Lower lobe of right lung (tissue), 2 donors: Measurements from ENCODE around the gene NDUFA11. TPM values are rescaled to one million over a fixed set of nuclear protein-coding genes. Genes with fewer than 3 reads are reported as not detected.

Source experiments
- ATAC-seq, 2 donors: fragments of 200-7000 bp; cut with Tn5 transposase; one replicate each; pipeline ENCODE4 v1.9.1; 2020 to 2022; ENCODE audit warnings: mild to moderate bottlenecking in 2 of 2, moderate library complexity in 2 of 2
- DNase-seq: peaks from one replicate; pipeline ENCODE4 v3.0.0-alpha.2; 2020
- H3K27ac ChIP-seq: fragments of 200-600 bp; one replicate; pipeline ENCODE4 v1.8.0; 2022
- H3K27me3 ChIP-seq: fragments of 200-600 bp; one replicate; pipeline ENCODE4 v1.8.0; 2022; ENCODE audit warnings: low read depth
- H3K36me3 ChIP-seq: fragments of 200-600 bp; one replicate; pipeline ENCODE4 v1.8.0; 2022; ENCODE audit warnings: mild to moderate bottlenecking
- H3K4me1 ChIP-seq: fragments of 200-600 bp; one replicate; pipeline ENCODE4 v1.8.0; 2022
- H3K4me3 ChIP-seq: fragments of 200-600 bp; one replicate; pipeline ENCODE4 v1.8.0; 2022; ENCODE audit warnings: mild to moderate bottlenecking
- H3K9me3 ChIP-seq: fragments of 200-600 bp; one replicate; pipeline ENCODE4 v1.8.0; 2022
- CTCF ChIP-seq: fragments of 200-600 bp; IDR thresholded peaks from one replicate; pipeline ENCODE4 v1.8.0; 2022; ENCODE audit warnings: antibody characterized with exemption, mild to moderate bottlenecking
- intact Hi-C: fragments of 100-400 bp; cut with DNase I; formaldehyde crosslinking; loops from one replicate; pipeline ENCODE4 v1.11.0; 2022
- total RNA-seq: library from RNA; stranded (reverse); fragmentation: NEBNext Ultra II Directional; extraction: Animal tissue kit (Norgen Biotek cat#: 25700); gene quantifications from one replicate; pipeline ENCODE4 v1.2.1, GENCODE V29; 2021
- donor health status: DM: no; HTN: yes; CAD: no; lungs with severe emphysema.

The NDUFA11 gene
- total RNA-seq, 1 donor from 2014 or later: 150 TPM

- no peak overlapping the region for H3K4me3 ChIP-seq
- H3K27ac ChIP-seq: no peak overlapping the region
- H3K9me3 ChIP-seq: no peaks in the 10 kb centered on the region
- DNase-seq (no peak), ATAC-seq (no peak)
- H3K36me3 ChIP-seq: peaks cover 100% of the 10 kb centered on the region
- intact Hi-C loops: no loop called here
- no peaks in the 10 kb centered on the region for H3K27me3 ChIP-seq
- no peak for TF ChIP-seq CTCF
- H3K4me1 ChIP-seq: peaks cover 13% of the 10 kb centered on the region
Observed at GRCh38 chr19:5925830-5926427, 22.3 kb upstream of the NDUFA11 start.

GRCh38 chr19:5923356-5923755 is 19.8 kb upstream of the NDUFA11 start:
- intact Hi-C loops: no loop called here
- Histone ChIP-seq H3K4me1 (peaks cover 13% of the 10 kb centered on the region), H3K27me3 (no peaks in the 10 kb centered on the region), H3K36me3 (peaks cover 100% of the 10 kb centered on the region), H3K4me3 (no peak overlapping the region), H3K9me3 (no peaks in the 10 kb centered on the region), H3K27ac (no peak overlapping the region)
- TF ChIP-seq CTCF: no peak
- ATAC-seq: no peak
- no peak for DNase-seq

GRCh38 chr19:5922161-5922545 is 18.6 kb upstream of the NDUFA11 start:
- ATAC-seq (no peak), DNase-seq (no peak)
- Histone ChIP-seq H3K36me3 (peaks cover 100% of the 10 kb centered on the region), H3K27me3 (no peaks in the 10 kb centered on the region), H3K9me3 (no peaks in the 10 kb centered on the region), H3K4me3 (no peak overlapping the region), H3K27ac (no peak overlapping the region), H3K4me1 (peaks cover 11% of the 10 kb centered on the region)
- intact Hi-C loops: no loop called here
- TF ChIP-seq CTCF: no peak

GRCh38 chr19:5921516-5922160 is 18.0 kb upstream of the NDUFA11 start:
- ATAC-seq (no peak), DNase-seq (no peak)
- no peak overlapping the region for H3K27ac ChIP-seq
- H3K4me1 ChIP-seq: peaks cover 6% of the 10 kb centered on the region
- H3K4me3 ChIP-seq: no peak overlapping the region
- intact Hi-C loops: no loop called here
- no peak for TF ChIP-seq CTCF
- H3K9me3 ChIP-seq: no peaks in the 10 kb centered on the region
- H3K36me3 ChIP-seq: peaks cover 100% of the 10 kb centered on the region
- no peaks in the 10 kb centered on the region for H3K27me3 ChIP-seq

GRCh38 chr19:5918463-5919079 is 15.0 kb upstream of the NDUFA11 start:
- intact Hi-C loops: no loop called here
- no peak for DNase-seq
- peaks cover 92% of the 10 kb centered on the region for H3K36me3 ChIP-seq

More at GRCh38 chr19:5918463-5919079, 15.0 kb upstream of the NDUFA11 start:
- no peak overlapping the region for H3K27ac ChIP-seq
- peaks cover 23% of the 10 kb centered on the region for H3K4me1 ChIP-seq
- no peaks in the 10 kb centered on the region for H3K27me3 ChIP-seq
- no peak overlapping the region for H3K4me3 ChIP-seq
- TF ChIP-seq CTCF: no peak
- no peaks in the 10 kb centered on the region for H3K9me3 ChIP-seq
- ATAC-seq: no peak
